ENCODE data around the gene RPS6KL1.

The RPS6KL1 gene

GRCh38 chr14:74956280-74957072 is 33.4 kb upstream of the RPS6KL1 start:
- CTCF ChIA-PET = interaction anchor here (0.9 kb wide), 1 partner anchor 8 kb away, joined by 3 read pairs; no protein-coding TSS in a partner anchor
- H3K27ac ChIP-seq = peak overlapping the region; percentile 60; the same call in 1 of the 2 replicates
- DNase-seq (ENCODE audit: low spot score) = no peak

GRCh38 chr14:74956027-74956279 is 32.9 kb upstream of the RPS6KL1 start:
- no peak for DNase-seq (ENCODE audit: low spot score)
- ChIA-PET POLR2A (ENCODE audit: low non-redundant PET) (no interaction called here), CTCF (interaction anchor here (1.1 kb wide), 1 partner anchor 9 kb away, joined by 4 read pairs; no protein-coding TSS in a partner anchor)
- peak overlapping the region; percentile 60 for H3K27ac ChIP-seq
- no peak for TF ChIP-seq CTCF (conservative IDR thresholded peaks at IDR 0.05; ENCODE audit: low read depth)

More at GRCh38 chr14:74956280-74957072, 33.4 kb upstream of the RPS6KL1 start:
- POLR2A ChIA-PET (ENCODE audit: low non-redundant PET) = no interaction called here
- no peak for TF ChIP-seq CTCF (conservative IDR thresholded peaks at IDR 0.05; ENCODE audit: low read depth)

- peak; percentile 50 for DNase-seq (ENCODE audit: low spot score)
- ChIA-PET POLR2A (ENCODE audit: low non-redundant PET) (no interaction called here), CTCF (interaction anchor here (0.5 to 1.1 kb wide), 3 partner anchors 9 to 138 kb away, joined by 3 to 4 read pairs (median 4); no protein-coding TSS in a partner anchor)
- TF ChIP-seq CTCF (conservative IDR thresholded peaks at IDR 0.05; ENCODE audit: low read depth) = no peak
- H3K27ac ChIP-seq = peak within 1 kb of the TSS; percentile 60
Observed at GRCh38 chr14:74955229-74956026, 32.4 kb upstream of the RPS6KL1 start, which contains the start of gene PGF. PGF (minus strand) TSS chr14:74955597; CDS start chr14:74955242, 355 bp downstream.

- CTCF ChIA-PET = interaction anchor here (0.5 to 1.1 kb wide), 2 partner anchors 9 to 10 kb away, joined by 3 to 4 read pairs; no protein-coding TSS in a partner anchor
- H3K27ac ChIP-seq = peak overlapping the region; percentile 60
- POLR2A ChIA-PET (ENCODE audit: low non-redundant PET) = no interaction called here
- no peak for DNase-seq (ENCODE audit: low spot score)
- no peak for TF ChIP-seq CTCF (conservative IDR thresholded peaks at IDR 0.05; ENCODE audit: low read depth)
Observed at GRCh38 chr14:74954947-74955228, 31.8 kb upstream of the RPS6KL1 start.

- peak overlapping the region; percentile 60 for H3K27ac ChIP-seq
- no peak for DNase-seq (ENCODE audit: low spot score)
- ChIA-PET CTCF (interaction anchor here (1.0 to 1.4 kb wide), 3 partner anchors 8 to 134 kb away, joined by 4 to 8 read pairs (median 5); no protein-coding TSS in a partner anchor), POLR2A (ENCODE audit: low non-redundant PET) (no interaction called here)
- TF ChIP-seq CTCF (conservative IDR thresholded peaks at IDR 0.05; ENCODE audit: low read depth) = no peak
Observed at GRCh38 chr14:74954232-74954946, 31.3 kb upstream of the RPS6KL1 start.

- TF ChIP-seq CTCF (conservative IDR thresholded peaks at IDR 0.05; ENCODE audit: low read depth) = no peak
Observed at GRCh38 chr14:74953686-74954085, 30.6 kb upstream of the RPS6KL1 start.

More at GRCh38 chr14:74953686-74954085, 30.6 kb upstream of the RPS6KL1 start:
- H3K27ac ChIP-seq = peak overlapping the region; percentile 60
- ChIA-PET POLR2A (ENCODE audit: low non-redundant PET) (no interaction called here), CTCF (interaction anchor here (1.0 to 1.4 kb wide), 3 partner anchors 9 to 135 kb away, joined by 4 to 8 read pairs (median 5); no protein-coding TSS in a partner anchor)
- no peak for DNase-seq (ENCODE audit: low spot score)

All from RWPE1 (cell line).